ENCODE data around the gene HEY2. TPM values are rescaled to one million over a fixed set of nuclear protein-coding genes. Genes with fewer than 3 reads are reported as not detected.

Gene HEY2
- total and polyA plus RNA-seq, 10 of the 15 experiments (the other 5 are each of a cell fraction or from before 2014, with no cell fraction given): 0.01 to 0.32 (median 0.08) TPM; not detected in 4

- Histone ChIP-seq H3K4me3 (no peak overlapping the region), H3K9me3 (replicated peaks; ENCODE audit: control insufficient read depth, insufficient read depth, low read length) (no peaks in the 10 kb centered on the region), H2AFZ (ENCODE audit: control insufficient read depth, low read depth, low read length) (no peak overlapping the region), H4K20me1 (ENCODE audit: control insufficient read depth, insufficient read depth) (no peaks in the 10 kb centered on the region), H3K79me2 (ENCODE audit: control insufficient read depth, insufficient read depth, low read length) (no peaks in the 10 kb centered on the region), H3K27me3 (replicated peaks in 1 of 2; ENCODE audit: control insufficient read depth in 2 of 2, insufficient read depth in 2 of 2, low read length in 1 of 2) (0 out of 4 replicates have a peak, but pooled peaks cover 0 to 1% of the 10 kb centered on the region in 2 experiments), H3K4me2 (ENCODE audit: control insufficient read depth, insufficient read depth) (no peak overlapping the region), H3K36me3 (ENCODE audit: control insufficient read depth in 2 of 2, insufficient read depth in 2 of 2, low read length in 1 of 2) (no peaks in the 10 kb centered on the region), H3K4me1 (ENCODE audit: control insufficient read depth, insufficient read depth, low read length) (no peaks in the 10 kb centered on the region), H3K9ac (ENCODE audit: control insufficient read depth, insufficient read depth, low read length) (no peak overlapping the region), H3K27ac (ENCODE audit: control insufficient read depth, insufficient read depth) (no peak overlapping the region)
- TF ChIP-seq STAT3 (IDR thresholded peaks at IDR 0.05; ENCODE audit: low read depth, low read length) (no peak), FOXK2 (IDR thresholded peaks at IDR 0.05) (no peak), PKNOX1 (IDR thresholded peaks at IDR 0.05) (no peak), MTA3 (IDR thresholded peaks at IDR 0.05; ENCODE audit: borderline replicate concordance, low read length) (no peak), ESRRA (IDR thresholded peaks at IDR 0.05; ENCODE audit: low read length) (no peak), NR2C1 (IDR thresholded peaks at IDR 0.05) (no peak), LARP7 (IDR thresholded peaks at IDR 0.05) (no peak), TBL1XR1 (IDR thresholded peaks at IDR 0.05; ENCODE audit: low read depth, low read length) (no peak), SPI1 (IDR thresholded peaks at IDR 0.05; ENCODE audit: borderline replicate concordance, insufficient read depth, low read depth, low read length) (no peak), PAX5 (IDR thresholded peaks at IDR 0.05; ENCODE audit: borderline replicate concordance, low read depth, low read length) (no peak), ZNF207 (IDR thresholded peaks at IDR 0.05; ENCODE audit: borderline replicate concordance) (no peak), REST (IDR thresholded peaks at IDR 0.05; ENCODE audit: low read depth, low read length) (no peak), CUX1 (IDR thresholded peaks at IDR 0.05; ENCODE audit: insufficient replicate concordance, low read depth, low read length) (no peak), CREB1 (IDR thresholded peaks at IDR 0.05; ENCODE audit: low read depth) (no peak)
- POLR2A ChIA-PET: no interaction called here
- CTCF ChIA-PET: interaction anchor here (1.1 kb wide), 1 partner anchor 52 kb away, joined by 4 read pairs; no protein-coding TSS in a partner anchor
- no peak for DNase-seq (ENCODE audit: low read depth, low spot score)
- no peak for FAIRE-seq
- in situ Hi-C loops (cut with MboI) (no loop called here), intact Hi-C loops (cut with micrococcal nuclease; ENCODE audit: unreplicated experiment) (no loop called here)
- SMC1A ChIA-PET (ENCODE audit: uncharacterized antibody, unreplicated experiment): no interaction called here
- RAD21 ChIA-PET (ENCODE audit: unreplicated experiment): no interaction called here
- BruUV-seq (replicated peaks): no TSS peak
- 20% methylated on average over 3 of the region's 3 CpGs for WGBS (ENCODE audit: insufficient coverage, insufficient replicate concordance, low lambda C conversion rate, missing lambda C conversion rate)
- no peak for ATAC-seq
These were observed 48.7 kb upstream of the HEY2 start for GRCh38 chr6:125700581-125701353.
